Esophagus (tissue), 2 donors: Measurements from ENCODE around the gene HSF2. TPM values are rescaled to one million over a fixed set of nuclear protein-coding genes. Genes with fewer than 3 reads are reported as not detected.

Experiments used
- H3K27ac ChIP-seq, 2 donors: one replicate each; pipeline ENCODE4 v1.5.1; 2013; ENCODE audit warnings: low read depth in 2 of 2, mild to moderate bottlenecking in 2 of 2, inconsistent platforms in 1 of 2, low read length in 1 of 2, moderate library complexity in 1 of 2
- H3K27me3 ChIP-seq, 2 donors: one replicate each; pipeline ENCODE4 v1.6.1; 2013; ENCODE audit warnings: low read length in 2 of 2, control low read depth in 1 of 2, mild to moderate bottlenecking in 1 of 2; ENCODE audit not compliant: insufficient read depth in 2 of 2, control insufficient read depth in 1 of 2
- H3K36me3 ChIP-seq, 2 donors: one replicate each; pipeline ENCODE4 v1.6.1; 2013; ENCODE audit warnings: low read length in 1 of 2; ENCODE audit not compliant: control insufficient read depth in 2 of 2, insufficient read depth in 2 of 2
- H3K4me1 ChIP-seq, 2 donors: one replicate each; pipeline ENCODE4 v1.6.1; 2013; ENCODE audit warnings: low read length in 1 of 2; ENCODE audit not compliant: control insufficient read depth in 2 of 2, insufficient read depth in 2 of 2
- H3K4me3 ChIP-seq, 2 donors: one replicate each; pipeline ENCODE4 v1.5.1; 2013; ENCODE audit warnings: low read length in 2 of 2, mild to moderate bottlenecking in 2 of 2, low read depth in 1 of 2, moderate library complexity in 1 of 2
- H3K9me3 ChIP-seq, 2 donors: one replicate each; pipeline ENCODE4 v1.6.1; 2013; ENCODE audit warnings: mild to moderate bottlenecking in 2 of 2, low read depth in 1 of 2, low read length in 1 of 2, moderate library complexity in 1 of 2; ENCODE audit not compliant: control insufficient read depth in 2 of 2, insufficient read depth in 1 of 2
- WGBS, 2 donors: extraction: QIAGEN DNeasy Blood & Tissue Kit; methylation state at CpG; one replicate each; pipeline ENCODE4 v1.1.7; 2013; 5-methylcytosine and 5-hydroxymethylcytosine counted together
- polyA plus RNA-seq, 2 donors: library from polyadenylated mRNA; stranded (reverse); fragments of 200-250 nt; gene quantifications; one replicate each; pipeline ENCODE4 v1.2.3, GENCODE V29; 2013
- donor health status: healthy with polysubstance abuse.
- donor health status: Bipolar disorder and iron deficiency.

The HSF2 gene, protein sequence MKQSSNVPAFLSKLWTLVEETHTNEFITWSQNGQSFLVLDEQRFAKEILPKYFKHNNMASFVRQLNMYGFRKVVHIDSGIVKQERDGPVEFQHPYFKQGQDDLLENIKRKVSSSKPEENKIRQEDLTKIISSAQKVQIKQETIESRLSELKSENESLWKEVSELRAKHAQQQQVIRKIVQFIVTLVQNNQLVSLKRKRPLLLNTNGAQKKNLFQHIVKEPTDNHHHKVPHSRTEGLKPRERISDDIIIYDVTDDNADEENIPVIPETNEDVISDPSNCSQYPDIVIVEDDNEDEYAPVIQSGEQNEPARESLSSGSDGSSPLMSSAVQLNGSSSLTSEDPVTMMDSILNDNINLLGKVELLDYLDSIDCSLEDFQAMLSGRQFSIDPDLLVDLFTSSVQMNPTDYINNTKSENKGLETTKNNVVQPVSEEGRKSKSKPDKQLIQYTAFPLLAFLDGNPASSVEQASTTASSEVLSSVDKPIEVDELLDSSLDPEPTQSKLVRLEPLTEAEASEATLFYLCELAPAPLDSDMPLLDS
- 1 to 10 TPM; 4.7 TPM for polyA plus RNA-seq

- no peaks in the 10 kb centered on the region for H3K27me3 ChIP-seq
- peak within 1 kb of the TSS; percentile 78 to 94 for H3K4me3 ChIP-seq
- peak within 1 kb of the TSS; percentile 90 to 91 for H3K27ac ChIP-seq
- 0 to 1% methylated on average over 82 of the region's 82 CpGs for WGBS, 2 donors
- no peaks in the 10 kb centered on the region for H3K36me3 ChIP-seq
- no peaks in the 10 kb centered on the region for H3K4me1 ChIP-seq
- no peaks in the 10 kb centered on the region for H3K9me3 ChIP-seq
Measured at GRCh38 chr6:122399348-122400120, at the start of gene HSF2. HSF2 (plus strand) TSS chr6:122399652; CDS start chr6:122399738, 86 bp downstream.

- no peaks in the 10 kb centered on the region for H3K27me3 ChIP-seq
- H3K4me1 ChIP-seq: no peaks in the 10 kb centered on the region
- H3K36me3 ChIP-seq: no peaks in the 10 kb centered on the region
- no peak overlapping the region for H3K4me3 ChIP-seq
- H3K27ac ChIP-seq: no peak overlapping the region
- no peaks in the 10 kb centered on the region for H3K9me3 ChIP-seq
Measured at GRCh38 chr6:122352981-122353664, 46.3 kb upstream of the HSF2 start.

- no peak overlapping the region for H3K27ac ChIP-seq
- no peak overlapping the region for H3K4me3 ChIP-seq
- WGBS, 2 donors: 76 to 80% methylated on average over 11 of the region's 11 CpGs
- no peaks in the 10 kb centered on the region for H3K36me3 ChIP-seq
- no peaks in the 10 kb centered on the region for H3K4me1 ChIP-seq
- H3K27me3 ChIP-seq: no peaks in the 10 kb centered on the region
- peaks cover 0 to 3% of the 10 kb centered on the region in 2 donors for H3K9me3 ChIP-seq
Measured at GRCh38 chr6:122360809-122361208, 38.6 kb upstream of the HSF2 start.

DNA sequence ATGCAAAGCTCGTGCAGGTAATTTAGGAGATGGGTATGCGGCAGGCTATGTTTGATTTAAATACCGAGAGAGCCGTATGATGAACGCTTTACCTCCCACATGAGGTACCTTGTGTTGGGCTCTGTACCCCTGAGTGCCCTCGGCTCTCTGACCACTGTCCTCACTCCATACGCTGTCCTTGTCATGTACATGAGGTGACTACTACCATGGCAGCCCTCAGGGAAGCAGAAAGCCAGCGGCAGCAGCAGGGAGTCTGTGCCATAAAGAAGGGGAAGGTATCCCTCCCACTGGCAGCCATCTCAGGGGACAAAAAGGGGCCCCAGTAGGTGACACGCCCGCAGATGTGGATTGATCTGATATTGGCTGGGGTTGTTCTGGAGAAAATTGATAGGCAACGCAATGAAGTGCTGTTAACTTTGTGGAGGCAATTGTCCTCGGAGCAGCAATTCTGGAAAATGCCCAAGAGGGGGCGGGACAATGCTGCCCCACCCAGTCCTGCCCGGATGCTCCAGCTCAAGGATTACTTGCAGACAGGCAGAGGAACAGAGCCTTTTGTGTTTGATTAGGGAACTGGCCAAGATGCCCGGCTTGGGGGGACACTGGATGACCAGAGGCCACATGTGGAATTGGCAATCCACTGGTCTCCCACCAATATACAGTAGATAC lies 38.0 kb upstream of the HSF2 start:
- H3K4me1 ChIP-seq: no peaks in the 10 kb centered on the region
- H3K9me3 ChIP-seq: peaks cover 0 to 3% of the 10 kb centered on the region in 2 donors
- no peak overlapping the region for H3K4me3 ChIP-seq
- no peaks in the 10 kb centered on the region for H3K36me3 ChIP-seq
- 79 to 85% methylated on average over 15 of the region's 15 CpGs for WGBS, 2 donors
- H3K27ac ChIP-seq: no peak overlapping the region
- no peaks in the 10 kb centered on the region for H3K27me3 ChIP-seq

- Histone ChIP-seq H3K27me3 (no peaks in the 10 kb centered on the region), H3K36me3 (no peaks in the 10 kb centered on the region), H3K4me1 (no peaks in the 10 kb centered on the region), H3K27ac (no peak overlapping the region), H3K4me3 (no peak overlapping the region), H3K9me3 (peaks cover 0 to 3% of the 10 kb centered on the region in 2 donors)
- WGBS, 2 donors: 79 to 82% methylated on average over 6 of the region's 6 CpGs
Measured at GRCh38 chr6:122363769-122364483, 35.5 kb upstream of the HSF2 start.

DNA sequence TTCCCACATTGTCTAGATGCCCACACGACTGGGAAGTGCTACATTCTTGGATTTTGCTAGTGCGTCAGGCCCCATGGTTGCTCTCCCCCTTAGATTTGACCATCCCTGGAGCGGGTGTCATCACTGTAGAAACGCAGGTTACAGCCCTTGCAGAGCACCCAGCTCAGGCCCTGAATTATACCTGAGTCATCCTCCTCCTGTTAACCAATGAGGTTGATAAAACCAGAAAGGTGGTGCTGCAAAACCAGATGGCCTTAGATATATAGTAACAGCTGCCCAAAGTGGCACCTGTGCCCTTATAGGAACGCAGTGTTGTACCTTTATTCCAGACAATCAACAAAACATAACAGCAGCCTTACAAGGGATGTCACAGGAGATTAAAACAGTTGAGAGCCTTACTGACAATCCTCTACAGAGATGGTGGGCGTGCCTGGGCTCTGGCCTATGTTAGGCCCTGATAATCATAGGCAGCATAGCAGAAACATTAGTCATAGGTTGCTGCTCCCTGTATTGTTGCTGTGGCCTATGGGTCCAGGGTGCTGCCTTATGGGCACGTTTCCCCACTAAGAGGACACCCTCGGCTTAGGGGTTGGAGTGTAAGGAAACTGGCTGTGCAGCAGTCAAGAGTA lies 33.6 kb upstream of the HSF2 start:
- no peak overlapping the region for H3K4me3 ChIP-seq
- no peaks in the 10 kb centered on the region for H3K27me3 ChIP-seq
- H3K4me1 ChIP-seq: no peaks in the 10 kb centered on the region
- H3K9me3 ChIP-seq: peaks cover 0 to 2% of the 10 kb centered on the region in 2 donors
- WGBS, 2 donors: 80 to 83% methylated on average over 8 of the region's 8 CpGs
- H3K27ac ChIP-seq: peak overlapping the region in 1 of 2 donors; percentile 81
- H3K36me3 ChIP-seq: no peaks in the 10 kb centered on the region

DNA sequence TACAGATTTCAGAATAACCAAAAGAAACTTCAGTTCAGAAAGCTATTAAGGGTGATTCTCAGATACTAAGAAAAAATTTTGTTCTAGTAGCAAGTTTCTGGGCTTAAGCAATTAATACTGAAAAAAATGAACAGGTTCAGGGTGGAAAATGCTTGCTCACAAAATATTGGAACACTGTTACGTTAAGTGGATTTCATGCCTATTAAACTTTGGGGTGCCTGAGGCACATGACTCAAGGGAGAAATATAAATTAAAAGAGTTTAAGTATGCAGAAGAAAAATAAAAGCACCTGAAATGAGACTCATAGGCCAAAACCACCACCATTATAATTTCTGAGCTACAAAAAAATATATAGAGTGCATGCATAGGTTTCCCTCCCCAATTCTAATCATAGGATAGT lies 32.3 kb upstream of the HSF2 start:
- H3K9me3 ChIP-seq: no peaks in the 10 kb centered on the region
- 46 to 78% methylated on average over 1 of the region's 1 CpG for WGBS, 2 donors
- no peaks in the 10 kb centered on the region for H3K4me1 ChIP-seq
- no peaks in the 10 kb centered on the region for H3K36me3 ChIP-seq
- H3K4me3 ChIP-seq: no peak overlapping the region
- H3K27me3 ChIP-seq: no peaks in the 10 kb centered on the region
- H3K27ac ChIP-seq: no peak overlapping the region

- WGBS, 2 donors: 57 to 77% methylated on average over 1 of the region's 1 CpG
- Histone ChIP-seq H3K36me3 (no peaks in the 10 kb centered on the region), H3K27ac (no peak overlapping the region)
Measured at GRCh38 chr6:122369536-122369935, 29.9 kb upstream of the HSF2 start.

More at GRCh38 chr6:122369536-122369935, 29.9 kb upstream of the HSF2 start:
- no peaks in the 10 kb centered on the region for H3K9me3 ChIP-seq
- H3K4me3 ChIP-seq: no peak overlapping the region
- H3K4me1 ChIP-seq: no peaks in the 10 kb centered on the region
- H3K27me3 ChIP-seq: no peaks in the 10 kb centered on the region
